Glutamatergic neuron (in vitro differentiated cells): ENCODE measurements around the gene SPATA20. TPM values are rescaled to one million over a fixed set of nuclear protein-coding genes. Genes with fewer than 3 reads are reported as not detected.
A peak's percentile ranks its signal among the peaks of the same experiment; 100 is the strongest.

Source experiments
- DNase-seq: peaks from one replicate; pipeline ENCODE4 v3.0.0; 2022
- H3K27ac Mint-ChIP-seq: one replicate; pipeline ENCODE4 v1.8.0; 2020; ENCODE audit warnings: mild to moderate bottlenecking, mixed read lengths, inconsistent platforms; ENCODE audit not compliant: unreplicated experiment
- H3K27me3 Mint-ChIP-seq: one replicate; pipeline ENCODE4 v1.8.0; 2020; ENCODE audit warnings: mild to moderate bottlenecking, moderate library complexity, mixed read lengths, inconsistent platforms; ENCODE audit not compliant: unreplicated experiment
- H3K36me3 Mint-ChIP-seq: one replicate; pipeline ENCODE4 v1.8.0; 2020; ENCODE audit warnings: mild to moderate bottlenecking, mixed read lengths, inconsistent platforms; ENCODE audit not compliant: unreplicated experiment
- H3K4me1 Mint-ChIP-seq: one replicate; pipeline ENCODE4 v1.8.0; 2020; ENCODE audit warnings: mild to moderate bottlenecking, low read depth, mixed read lengths, inconsistent platforms; ENCODE audit not compliant: unreplicated experiment
- H3K4me3 Mint-ChIP-seq: one replicate; pipeline ENCODE4 v1.8.0; 2020; ENCODE audit warnings: mild to moderate bottlenecking, mixed read lengths, inconsistent platforms; ENCODE audit not compliant: unreplicated experiment
- H3K9me3 Mint-ChIP-seq: one replicate; pipeline ENCODE4 v1.8.0; 2020; ENCODE audit warnings: mild to moderate bottlenecking, moderate library complexity, mixed read lengths, inconsistent platforms; ENCODE audit not compliant: unreplicated experiment
- CTCF ChIP-seq: fragments of 200-600 bp; sonication (generic); IDR thresholded peaks from one replicate; pipeline ENCODE4 v1.5.0; 2021; ENCODE audit not compliant: partially characterized antibody, unreplicated experiment
- total RNA-seq: library from RNA; stranded (reverse); fragmentation: NEBNext Ultra II Directional; extraction: Animal tissue kit (Norgen Biotek cat#: 25700); gene quantifications from one replicate; pipeline ENCODE4 v1.2.1, GENCODE V29; 2021; ENCODE audit not compliant: unreplicated experiment

The SPATA20 gene
- total RNA-seq, 1 donor from 2014 or later = 14.0 TPM

- TF ChIP-seq CTCF = no peak
- peaks cover 16% of the 10 kb centered on the region for H3K4me1 Mint-ChIP-seq
- H3K4me3 Mint-ChIP-seq = no peak overlapping the region
- H3K36me3 Mint-ChIP-seq = peaks cover 4% of the 10 kb centered on the region
- no peak for DNase-seq
- peak overlapping the region; percentile 64 for H3K27ac Mint-ChIP-seq
- H3K27me3 Mint-ChIP-seq = peaks cover 12% of the 10 kb centered on the region
- peaks cover 9% of the 10 kb centered on the region for H3K9me3 Mint-ChIP-seq
These were observed 7.0 kb upstream of the SPATA20 start for GRCh38 chr17:50539762-50540559.

- no peak overlapping the region for H3K4me3 Mint-ChIP-seq
- H3K4me1 Mint-ChIP-seq = peaks cover 16% of the 10 kb centered on the region
- H3K36me3 Mint-ChIP-seq = no peaks in the 10 kb centered on the region
- no peak overlapping the region for H3K27ac Mint-ChIP-seq
- TF ChIP-seq CTCF = no peak
- peaks cover 9% of the 10 kb centered on the region for H3K9me3 Mint-ChIP-seq
- no peak for DNase-seq
- peaks cover 14% of the 10 kb centered on the region for H3K27me3 Mint-ChIP-seq
These were observed 6.2 kb upstream of the SPATA20 start for GRCh38 chr17:50540560-50541401.

- Mint-ChIP-seq H3K36me3 (no peaks in the 10 kb centered on the region), H3K27me3 (peaks cover 16% of the 10 kb centered on the region), H3K4me1 (peaks cover 16% of the 10 kb centered on the region), H3K4me3 (peak overlapping the region; percentile 81), H3K27ac (no peak overlapping the region), H3K9me3 (peaks cover 9% of the 10 kb centered on the region)
- DNase-seq = no peak
- no peak for TF ChIP-seq CTCF
These were observed 5.6 kb upstream of the SPATA20 start for GRCh38 chr17:50541402-50541715.

- DNase-seq = peak; percentile 92
- Mint-ChIP-seq H3K27me3 (peaks cover 20% of the 10 kb centered on the region), H3K9me3 (peaks cover 8% of the 10 kb centered on the region), H3K4me1 (peaks cover 16% of the 10 kb centered on the region), H3K27ac (peak overlapping the region; percentile 86), H3K4me3 (peak overlapping the region; percentile 89), H3K36me3 (no peaks in the 10 kb centered on the region)
- no peak for TF ChIP-seq CTCF
These were observed 5.0 kb upstream of the SPATA20 start for GRCh38 chr17:50541716-50542688.
